MCF 10A (cell line): ENCODE data around the gene PPM1H. TPM values are rescaled to one million over a fixed set of nuclear protein-coding genes. Genes with fewer than 3 reads are reported as not detected.

Experiments
- BruUV-seq: library from RNA; stranded (reverse); fragments of 400-500 nt; replicated peaks from 2 replicates; lab custom pipeline; 2021; lab: Mats Ljungman, UMichigan
- CTCF ChIA-PET: fragments of 300-600 bp; sonication (Branson Sonifier 250); formaldehyde crosslinking; extraction: SDS; loops from one replicate; lab custom pipeline; 2021; ENCODE audit warnings: antibody characterized with exemption, inconsistent platforms; lab: Yijun Ruan, JAX
- POLR2A ChIA-PET: fragments of 300-600, 350-650 bp; sonication (Branson Sonifier 250); formaldehyde crosslinking; extraction: SDS; loops from one replicate; lab custom pipeline; 2020; ENCODE audit warnings: antibody characterized with exemption, inconsistent platforms; lab: Yijun Ruan, JAX
- DNase-seq: peaks from one replicate; pipeline ENCODE4 v3.0.0-alpha.2; 2018; ENCODE audit not compliant: unreplicated experiment
- H3K27ac Mint-ChIP-seq: one replicate; pipeline ENCODE4 v1.8.0; 2022; ENCODE audit warnings: mild to moderate bottlenecking, low read depth, mixed read lengths; ENCODE audit not compliant: unreplicated experiment
- H3K27me3 Mint-ChIP-seq: one replicate; pipeline ENCODE4 v1.8.0; 2022; ENCODE audit warnings: mixed read lengths; ENCODE audit not compliant: insufficient read depth, unreplicated experiment
- H3K36me3 Mint-ChIP-seq: one replicate; pipeline ENCODE4 v1.8.0; 2022; ENCODE audit warnings: mild to moderate bottlenecking, moderate library complexity, mixed read lengths; ENCODE audit not compliant: insufficient read depth, unreplicated experiment
- H3K4me1 Mint-ChIP-seq: one replicate; pipeline ENCODE4 v1.8.0; 2022; ENCODE audit warnings: mixed read lengths; ENCODE audit not compliant: insufficient read depth, unreplicated experiment
- H3K4me3 Mint-ChIP-seq: one replicate; pipeline ENCODE4 v1.8.0; 2022; ENCODE audit warnings: mild to moderate bottlenecking, moderate library complexity, mixed read lengths; ENCODE audit not compliant: unreplicated experiment
- H3K9me3 Mint-ChIP-seq: one replicate; pipeline ENCODE4 v1.8.0; 2022; ENCODE audit warnings: mixed read lengths; ENCODE audit not compliant: unreplicated experiment
- CTCF ChIP-seq: fragments of 200-600 bp; IDR thresholded peaks from one replicate; pipeline ENCODE4 v1.8.0; 2022; ENCODE audit warnings: antibody characterized with exemption, mild to moderate bottlenecking; ENCODE audit not compliant: unreplicated experiment
- intact Hi-C: fragments of 100-400 bp; cut with micrococcal nuclease; formaldehyde crosslinking; loops from 2 replicates; pipeline ENCODE4 v1.14.1; 2022
- total RNA-seq: library from RNA; stranded (reverse); gene quantifications from 2 replicates; pipeline ENCODE4 v1.2.3, GENCODE V29; 2022

Gene PPM1H
- total RNA-seq, 1 experiment from 2014 or later, result 0.49 TPM

GRCh38 chr12:62758216-62758615, 176.7 kb downstream of the PPM1H start:
- Mint-ChIP-seq H3K4me3 (no peak overlapping the region), H3K27me3 (no peaks in the 10 kb centered on the region), H3K4me1 (peaks cover 5% of the 10 kb centered on the region), H3K9me3 (no peaks in the 10 kb centered on the region), H3K27ac (no peak overlapping the region), H3K36me3 (no peaks in the 10 kb centered on the region)
- intact Hi-C loops, result no loop called here
- no peak for TF ChIP-seq CTCF
- ChIA-PET POLR2A (no interaction called here), CTCF (no interaction called here)
- BruUV-seq, result no TSS peak
- DNase-seq, result no peak

GRCh38 chr12:62757048-62757447, 177.9 kb downstream of the PPM1H start:
- CTCF ChIA-PET, result interaction anchor here (1.1 kb wide), 1 partner anchor 15 kb away, joined by 3 read pairs; no protein-coding TSS in a partner anchor
- DNase-seq, result no peak
- intact Hi-C loops, result no loop called here
- no peak for TF ChIP-seq CTCF
- H3K27me3 Mint-ChIP-seq, result no peaks in the 10 kb centered on the region
- no peaks in the 10 kb centered on the region for H3K9me3 Mint-ChIP-seq
- H3K36me3 Mint-ChIP-seq, result no peaks in the 10 kb centered on the region
- H3K4me1 Mint-ChIP-seq, result no peaks in the 10 kb centered on the region
- no TSS peak for BruUV-seq
- POLR2A ChIA-PET, result no interaction called here
- H3K4me3 Mint-ChIP-seq, result no peak overlapping the region
- no peak overlapping the region for H3K27ac Mint-ChIP-seq

DNA sequence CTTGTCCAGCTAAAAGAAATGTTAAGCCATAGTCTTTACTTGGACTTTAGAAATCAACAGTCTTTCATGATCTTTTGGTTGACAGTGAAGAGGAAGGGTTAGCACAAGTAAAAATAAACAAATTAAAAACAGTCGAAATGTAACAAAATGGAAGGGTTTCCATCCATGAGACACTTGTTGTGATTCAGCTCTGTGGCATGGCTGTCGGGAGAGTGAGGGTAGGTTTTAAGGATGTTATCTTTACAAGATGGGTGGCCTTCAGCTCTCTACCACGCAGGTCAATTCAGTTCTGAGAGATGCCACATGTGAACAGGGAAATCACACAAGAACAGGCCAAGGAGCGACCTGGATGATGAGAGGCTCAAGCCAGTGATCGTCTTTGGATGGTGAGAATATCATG, 180.2 kb downstream of the PPM1H start:
- CTCF ChIA-PET, result interaction anchor here (0.5 kb wide), 1 partner anchor 205 kb away, joined by 3 read pairs; no protein-coding TSS in a partner anchor
- POLR2A ChIA-PET, result no interaction called here
- Mint-ChIP-seq H3K27ac (no peak overlapping the region), H3K4me3 (no peak overlapping the region), H3K36me3 (no peaks in the 10 kb centered on the region), H3K27me3 (no peaks in the 10 kb centered on the region), H3K9me3 (no peaks in the 10 kb centered on the region), H3K4me1 (no peaks in the 10 kb centered on the region)
- TF ChIP-seq CTCF, result no peak
- intact Hi-C loops, result no loop called here
- no TSS peak for BruUV-seq
- DNase-seq, result no peak

DNA sequence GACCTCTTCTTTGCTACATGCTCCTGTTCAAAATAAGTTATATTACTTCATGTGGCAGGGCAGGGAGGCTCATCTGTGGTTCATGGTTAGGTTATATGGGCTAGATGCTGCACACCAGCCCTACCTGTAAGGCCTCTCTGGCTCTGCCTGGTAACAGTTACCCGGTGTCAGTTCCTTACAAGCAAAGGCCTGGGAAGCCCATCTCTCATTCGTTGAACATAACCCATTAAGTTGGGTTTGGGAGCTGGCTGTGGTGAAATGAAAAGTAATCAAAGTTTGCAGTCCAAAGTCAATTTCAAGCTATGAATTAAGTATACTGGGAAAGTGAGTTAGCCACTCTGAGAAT, 183.2 kb downstream of the PPM1H start:
- ChIA-PET CTCF (interaction anchor here (0.6 kb wide), 1 partner anchor 1553 kb away, joined by 5 read pairs; no protein-coding TSS in a partner anchor), POLR2A (no interaction called here)
- no peak overlapping the region for H3K27ac Mint-ChIP-seq
- no peak for DNase-seq
- H3K27me3 Mint-ChIP-seq, result no peaks in the 10 kb centered on the region
- no peaks in the 10 kb centered on the region for H3K36me3 Mint-ChIP-seq
- TF ChIP-seq CTCF, result no peak
- no peaks in the 10 kb centered on the region for H3K9me3 Mint-ChIP-seq
- no peak overlapping the region for H3K4me3 Mint-ChIP-seq
- BruUV-seq, result no TSS peak
- intact Hi-C loops, result no loop called here
- no peaks in the 10 kb centered on the region for H3K4me1 Mint-ChIP-seq
